Bone marrow (tissue), 2 donors: Measurements from ENCODE around the gene CMSS1.

Source experiments
- DNase-seq, 2 donors: peaks; one replicate each; lab custom pipeline; 2025; lab: John Stamatoyannopoulos, UW

CMSS1 gene

DNA sequence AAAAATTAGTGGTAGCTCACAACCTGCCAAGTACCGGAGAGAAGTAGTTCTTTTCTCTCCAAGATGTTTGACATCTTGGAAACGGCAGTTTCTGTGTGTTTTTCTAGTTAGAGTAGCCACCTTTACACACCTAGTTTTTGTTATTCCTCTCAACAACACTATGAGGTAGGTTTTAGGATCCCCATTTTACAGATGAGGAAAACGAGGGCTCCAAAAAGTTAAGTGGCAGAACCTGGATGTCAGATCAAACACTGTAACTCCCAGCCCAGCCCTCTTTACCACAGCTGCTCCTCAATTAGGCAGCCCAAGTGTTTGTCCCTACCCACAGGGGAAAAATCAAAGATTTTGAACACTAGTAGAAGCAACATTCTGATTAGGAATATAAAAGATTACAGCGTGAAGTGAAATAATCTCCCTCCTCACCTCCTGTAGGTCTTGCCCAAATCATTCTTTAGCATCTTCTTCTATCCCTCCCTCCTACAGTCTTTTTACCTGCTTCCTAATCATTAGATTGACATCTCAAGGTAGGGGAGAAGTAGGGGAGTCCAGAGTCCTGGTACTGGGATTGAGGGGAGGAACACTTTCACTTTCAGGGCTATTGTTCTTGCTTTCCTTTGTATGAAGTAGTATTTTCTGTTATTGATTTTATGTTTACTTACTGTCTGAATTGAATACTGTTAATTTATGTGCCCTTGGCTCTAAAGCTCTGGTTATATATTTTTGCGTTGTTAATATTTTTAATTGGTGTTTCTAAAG is 142.6 kb downstream of the CMSS1 start:
- DNase-seq: no peak

DNA sequence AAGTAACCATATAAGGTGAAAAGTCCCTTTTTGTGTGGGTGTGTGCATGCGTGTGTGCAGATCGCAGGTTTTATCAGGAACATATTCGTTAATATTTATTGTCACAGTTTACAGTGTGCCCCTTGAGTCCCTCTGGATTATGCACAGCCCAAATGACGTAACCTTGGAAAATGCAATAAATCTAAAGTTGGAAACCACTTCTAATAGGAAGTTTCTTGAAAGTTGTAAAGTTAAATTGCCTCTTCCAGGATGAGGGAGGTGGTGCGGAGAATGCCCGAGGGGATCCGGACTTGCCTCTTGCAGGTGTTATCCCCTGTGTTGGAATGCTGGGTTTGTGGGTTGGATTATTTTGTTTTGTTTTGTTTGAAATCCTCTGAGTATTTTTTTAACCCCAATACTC is 143.3 kb downstream of the CMSS1 start:
- no peak for DNase-seq

DNA sequence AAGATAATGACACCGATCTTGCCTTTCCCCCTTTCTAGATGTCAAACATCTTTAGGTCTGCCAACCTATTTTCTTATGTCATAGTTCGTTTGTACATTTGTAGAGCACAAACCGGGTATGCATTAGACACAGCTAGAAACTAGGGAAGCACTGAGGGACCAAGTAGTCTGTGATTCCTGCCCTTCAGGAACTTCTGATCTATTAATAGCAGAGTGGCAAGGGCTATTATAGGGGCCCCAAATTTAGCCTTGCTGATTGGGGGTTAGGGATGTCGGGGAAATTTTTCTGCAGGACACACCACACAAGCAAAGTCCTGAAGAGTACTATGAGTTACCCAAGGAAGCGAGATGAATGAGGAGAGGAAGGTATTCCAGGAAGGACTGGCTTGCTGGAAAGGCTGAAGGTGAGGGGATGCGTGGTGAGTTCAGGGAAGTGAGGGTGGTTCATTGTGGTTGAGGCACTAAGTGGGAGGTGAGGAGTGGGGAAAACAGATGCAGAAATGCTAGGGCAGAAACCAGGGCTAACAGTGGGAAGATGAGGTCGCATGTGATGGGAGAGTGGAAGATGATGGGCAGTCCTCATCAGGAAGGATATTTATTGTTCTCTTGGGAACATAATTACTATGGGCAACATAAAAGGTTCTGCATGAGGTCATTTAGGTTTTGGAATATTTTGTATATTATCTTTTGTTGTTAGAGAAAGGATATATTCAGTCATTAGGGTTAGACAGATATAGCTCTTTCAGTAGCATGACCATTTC is 144.3 kb downstream of the CMSS1 start:
- no peak for DNase-seq

DNA sequence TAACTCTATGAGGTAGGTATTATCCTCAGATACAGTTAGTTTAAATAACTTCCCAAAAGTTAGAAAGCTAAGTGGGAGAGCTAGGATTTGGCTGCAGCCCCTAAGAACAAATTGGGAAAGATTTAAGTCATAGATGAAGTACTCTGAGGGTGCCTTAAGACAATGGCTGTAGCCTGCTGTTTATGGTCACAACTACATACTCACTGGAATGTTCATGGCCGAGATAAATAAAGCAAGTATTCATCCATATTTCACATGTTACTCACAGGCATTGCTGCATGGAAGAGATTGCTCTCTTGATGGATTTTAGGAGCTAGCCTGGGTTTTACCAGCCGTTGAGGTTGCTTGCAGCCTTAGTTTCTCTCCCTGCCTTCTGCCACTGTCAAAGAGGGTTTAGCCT is 145.0 kb downstream of the CMSS1 start:
- no peak for DNase-seq

DNA sequence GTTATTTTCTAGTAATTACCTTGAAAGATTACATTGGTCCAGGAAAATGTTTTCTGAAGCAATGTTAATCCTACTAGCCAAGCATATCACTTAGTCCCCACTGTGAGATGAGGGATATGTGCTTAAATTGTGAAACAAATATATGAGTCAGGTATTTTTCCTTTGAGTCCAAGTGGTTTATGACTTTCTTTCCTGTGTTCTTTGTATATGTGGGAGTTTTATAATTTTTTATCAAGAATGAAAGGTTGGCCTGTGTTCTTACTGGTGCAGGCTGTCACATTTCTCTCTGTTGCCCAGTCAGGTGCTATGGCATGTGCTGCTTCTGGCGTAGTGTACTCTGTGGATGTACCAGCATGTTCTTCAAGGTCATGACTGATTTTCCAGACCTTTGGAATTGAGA is 147.4 kb downstream of the CMSS1 start:
- no peak for DNase-seq

GRCh38 chr3:99965681-99966408 is 148.2 kb downstream of the CMSS1 start:
- no peak for DNase-seq

GRCh38 chr3:99966662-99967416 is 149.2 kb downstream of the CMSS1 start:
- no peak for DNase-seq

GRCh38 chr3:99967796-99968195 is 150.1 kb downstream of the CMSS1 start:
- no peak for DNase-seq

- no peak for DNase-seq
Observed at GRCh38 chr3:99969136-99969535, 151.5 kb downstream of the CMSS1 start.

- DNase-seq: no peak
Observed at GRCh38 chr3:99970198-99970597, 152.5 kb downstream of the CMSS1 start.

DNA sequence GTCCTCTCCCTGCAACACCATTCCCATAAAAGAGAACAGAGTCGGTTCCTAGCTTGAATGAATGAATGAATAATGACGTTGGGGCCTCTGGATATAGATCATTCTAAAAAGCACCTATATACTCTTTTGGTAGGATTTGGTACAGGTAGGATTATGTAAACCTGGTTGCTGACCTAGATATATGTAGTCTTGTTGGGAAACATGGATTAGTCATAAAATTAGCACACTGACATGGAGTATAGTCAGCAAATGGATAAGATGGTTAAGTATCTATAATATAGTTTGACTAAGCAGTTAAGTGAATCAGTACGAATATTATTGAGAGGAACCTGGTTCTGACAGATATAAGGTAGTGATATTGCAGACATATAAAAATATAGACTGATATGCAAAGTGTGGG is 154.1 kb downstream of the CMSS1 start:
- DNase-seq: no peak

DNA sequence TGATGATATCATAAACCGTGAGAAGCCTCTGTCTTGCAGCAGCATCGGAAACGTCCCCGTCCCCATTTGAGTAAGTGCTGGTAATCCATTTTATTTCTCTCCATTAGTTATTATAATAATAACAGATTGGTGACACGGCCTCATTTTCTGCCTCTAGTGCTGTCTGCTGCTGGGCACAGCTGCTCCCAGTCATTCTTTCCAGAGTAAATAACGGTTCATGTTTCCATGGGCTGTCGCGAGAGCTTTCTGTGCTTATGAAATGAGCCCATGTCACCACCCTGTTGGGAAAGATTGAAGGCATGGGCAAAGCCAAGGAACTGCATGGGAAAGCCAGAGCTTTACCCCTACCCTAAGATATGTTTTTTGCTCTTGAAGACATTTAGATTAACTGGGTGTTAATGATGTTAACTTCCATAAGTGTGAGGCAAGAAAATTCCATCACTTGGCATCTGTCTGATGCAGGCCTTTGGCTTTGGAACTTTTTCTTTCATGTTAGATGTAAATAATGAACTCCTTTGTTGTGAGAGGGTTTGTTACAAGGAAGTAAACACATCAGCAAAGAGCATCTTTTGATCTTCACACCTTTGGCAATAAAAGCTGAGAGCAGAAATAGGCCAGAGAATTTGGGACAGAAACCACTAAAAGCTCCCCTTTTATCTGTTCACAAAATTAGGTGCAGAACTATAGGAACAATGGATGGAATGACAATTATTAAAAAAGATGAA is 154.9 kb downstream of the CMSS1 start:
- DNase-seq: no peak

DNA sequence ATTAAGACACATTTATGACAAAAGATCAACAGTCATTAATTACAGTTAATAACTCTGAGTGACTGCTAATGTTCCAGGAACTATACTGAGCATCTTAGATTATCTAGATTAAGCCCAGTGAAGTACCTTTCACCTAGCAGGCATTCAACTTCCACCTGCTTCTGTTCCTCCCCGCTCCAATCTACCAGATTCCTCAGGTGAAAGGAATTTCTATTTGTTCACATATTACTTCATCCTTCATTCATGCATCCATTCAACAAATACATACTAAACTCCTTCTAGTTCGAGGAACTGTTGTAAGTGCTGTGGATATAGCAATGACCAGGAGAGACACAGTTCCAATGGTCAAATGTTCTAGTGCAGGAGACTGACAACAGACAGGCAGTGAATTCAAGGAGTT is 157.3 kb downstream of the CMSS1 start:
- no peak for DNase-seq

DNA sequence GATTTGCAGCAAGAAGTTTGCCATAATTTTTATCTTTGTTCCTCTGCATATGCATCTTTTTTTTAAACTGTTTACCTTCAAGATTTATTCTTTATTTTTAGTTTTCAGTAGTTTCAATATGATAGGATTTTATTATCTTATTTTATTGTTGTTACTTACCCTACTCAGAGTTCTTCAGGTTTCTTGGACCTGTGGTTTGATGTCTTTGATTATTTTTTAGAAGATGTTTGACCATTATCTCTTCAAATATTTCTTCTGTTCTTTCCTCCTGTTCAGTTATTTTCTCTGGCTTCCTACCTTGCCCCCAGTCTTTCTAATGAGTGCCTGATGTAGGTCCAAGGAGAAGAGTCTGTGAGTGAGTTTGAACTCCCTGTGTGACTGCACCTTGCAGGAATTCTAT is 158.9 kb downstream of the CMSS1 start:
- no peak for DNase-seq

DNA sequence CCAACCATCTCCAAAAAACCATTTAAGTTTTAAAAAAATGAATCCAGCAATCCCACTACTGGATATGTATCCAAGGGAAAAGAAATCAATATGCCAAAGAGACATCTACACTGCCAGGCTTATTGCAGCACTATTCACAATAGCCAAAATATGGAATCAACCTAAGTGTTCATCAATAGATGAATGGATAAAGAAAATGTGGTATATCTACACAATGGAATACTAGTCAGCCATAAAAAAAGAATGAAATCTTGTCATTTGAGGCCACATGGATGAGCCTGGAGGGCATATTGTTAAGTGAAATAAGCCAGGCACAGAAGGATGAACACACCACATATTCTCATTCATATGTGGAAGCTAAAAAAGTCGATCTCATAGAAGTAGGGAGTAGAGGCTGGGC is 160.6 kb downstream of the CMSS1 start:
- DNase-seq: no peak

DNA sequence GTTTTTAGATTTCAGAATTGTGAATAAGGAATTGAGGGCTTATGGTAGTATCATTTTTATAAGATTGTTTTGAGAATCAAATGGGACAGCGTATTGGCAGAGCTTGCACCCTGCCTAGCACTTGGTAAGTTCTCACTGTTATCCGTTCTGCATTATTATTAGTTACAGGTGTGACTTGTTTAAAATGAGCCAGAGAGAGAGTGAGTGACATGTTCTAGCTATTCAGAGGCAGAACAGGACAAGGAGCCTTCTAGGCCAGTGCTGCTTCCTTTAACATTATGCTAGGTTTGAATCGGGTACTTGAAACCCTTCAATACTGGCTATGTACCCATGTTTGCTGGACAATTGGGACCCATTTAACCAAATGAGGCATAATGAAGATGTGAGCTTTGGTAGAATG is 162.9 kb downstream of the CMSS1 start:
- no peak for DNase-seq

- DNase-seq: no peak
Observed at GRCh38 chr3:99981138-99981537, 163.5 kb downstream of the CMSS1 start.

DNA sequence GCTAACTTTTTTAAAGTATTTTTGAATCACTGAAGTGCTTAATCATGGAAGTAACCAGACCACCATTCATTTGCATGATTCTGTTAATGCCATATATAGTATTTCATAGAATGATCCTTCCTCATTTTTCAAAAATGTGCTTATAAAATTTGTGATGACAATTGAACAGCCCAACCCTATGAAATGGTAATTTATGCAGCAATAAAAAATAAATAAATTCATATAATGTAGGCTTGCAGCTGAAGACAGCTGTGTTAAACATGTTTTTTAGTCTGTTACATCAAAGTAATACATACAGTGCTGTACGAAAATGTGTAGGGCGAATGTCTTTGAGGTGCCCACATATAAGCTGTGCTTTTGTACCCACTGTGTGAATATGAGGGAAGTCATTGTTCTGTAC is 165.0 kb downstream of the CMSS1 start:
- no peak for DNase-seq

GRCh38 chr3:99984139-99984538 is 166.5 kb downstream of the CMSS1 start:
- no peak for DNase-seq

GRCh38 chr3:99984668-99985067 is 167.0 kb downstream of the CMSS1 start:
- no peak for DNase-seq

GRCh38 chr3:99990179-99990578 is 172.5 kb downstream of the CMSS1 start:
- DNase-seq: no peak

DNA sequence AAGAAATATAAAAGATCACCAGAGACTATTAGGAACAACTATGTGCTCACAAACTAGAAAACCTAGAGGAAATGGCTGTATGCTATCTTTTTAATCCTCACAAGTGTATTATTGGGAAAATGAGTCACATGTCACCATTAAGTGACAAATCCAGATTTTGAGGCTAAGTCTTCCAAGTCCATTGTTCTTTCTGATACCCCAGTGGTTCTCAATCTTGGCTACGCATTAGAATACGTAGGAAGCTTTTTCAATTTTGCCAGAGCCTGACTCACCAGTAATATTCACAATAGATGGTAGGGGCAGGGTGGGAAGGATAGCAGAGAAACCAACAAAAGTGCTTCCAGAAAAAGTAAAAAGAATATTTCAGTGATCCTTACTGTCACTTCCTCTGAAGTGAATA is 179.6 kb downstream of the CMSS1 start:
- no peak for DNase-seq
